K562 (cell line): ENCODE data around the gene SCRN3. TPM values are rescaled to one million over a fixed set of nuclear protein-coding genes. Genes with fewer than 3 reads are reported as not detected.
A peak's percentile ranks its signal among the peaks of the same experiment; 100 is the strongest.

Experiments used
- BACH1 ChIP-seq: fragments of 200-800 bp; sonication (Bioruptor generic); IDR thresholded peaks from 2 replicates; pipeline ENCODE4 v1.6.1; 2016; ENCODE audit warnings: missing genetic modification characterization, missing compliant biosample characterization
- EP300 ChIP-seq: IDR thresholded peaks from 2 replicates; pipeline ENCODE4 v1.6.1; 2012; ENCODE audit warnings: low read length, improper control_type of control experiment
- EWSR1 ChIP-seq: fragments of 450-650 bp; IDR thresholded peaks from 2 replicates; pipeline ENCODE4 v1.6.1; 2018; ENCODE audit warnings: borderline replicate concordance, mild to moderate bottlenecking, low read depth, moderate library complexity; ENCODE audit not compliant: partially characterized antibody
- HNRNPL ChIP-seq: fragments of 200-400 bp; formaldehyde crosslinking; IDR thresholded peaks from 2 replicates; pipeline ENCODE4 v1.6.1; 2017; ENCODE audit warnings: low read depth, mild to moderate bottlenecking, low read length
- MBD1 ChIP-seq: fragments of 250-450 bp; sonication (Bioruptor Pico); IDR thresholded peaks from 2 replicates; pipeline ENCODE4 v1.8.0; 2022; ENCODE audit warnings: inconsistent platforms
- MTF1 ChIP-seq: fragments of 250-450 bp; sonication (Bioruptor Pico); IDR thresholded peaks from 2 replicates; pipeline ENCODE4 v1.9.0; 2021; ENCODE audit warnings: moderate library complexity, mild to moderate bottlenecking, inconsistent platforms, borderline replicate concordance
- MXI1 ChIP-seq: IDR thresholded peaks from 2 replicates; pipeline ENCODE4 v1.6.1; 2011; ENCODE audit warnings: low read depth, mild to moderate bottlenecking, improper control_type of control experiment, low read length
- MYBL2 ChIP-seq, 2 experiments: fragments of 450-650 bp in 1 of 2; sonication (generic) in 1 of 2; formaldehyde crosslinking in 1 of 2; IDR thresholded peaks; 2 replicates each; pipeline versions ENCODE4 v1.6.1 to v1.8.1; 2017 to 2022; ENCODE audit warnings: borderline replicate concordance in 1 of 2, inconsistent platforms in 1 of 2, low read depth in 1 of 2, mild to moderate bottlenecking in 1 of 2, missing genetic modification reagents in 1 of 2, moderate library complexity in 1 of 2
- PHF21A ChIP-seq: fragments of 450-650 bp; IDR thresholded peaks from 2 replicates; pipeline ENCODE4 v1.6.1; 2017; ENCODE audit warnings: low read depth, borderline replicate concordance
- SAFB2 ChIP-seq: fragments of 200-400 bp; formaldehyde crosslinking; IDR thresholded peaks from 2 replicates; pipeline ENCODE4 v1.6.1; 2018; ENCODE audit warnings: borderline replicate concordance, low read length, low read depth, moderate library complexity; ENCODE audit not compliant: severe bottlenecking
- SREBF1 ChIP-seq: fragments of 150-350 bp; IDR thresholded peaks from 2 replicates; pipeline ENCODE4 v1.6.1; 2014; ENCODE audit warnings: antibody characterized with exemption, low read depth, low read length, borderline replicate concordance
- TSC22D4 ChIP-seq: fragments of 450-650 bp; IDR thresholded peaks from 2 replicates; pipeline ENCODE4 v1.6.1; 2016; ENCODE audit warnings: missing genetic modification characterization, missing biosample characterization, control low read depth
- ZBTB9 ChIP-seq: fragments of 450-650 bp; formaldehyde crosslinking; IDR thresholded peaks from 2 replicates; pipeline ENCODE4 v1.4.0; 2020; ENCODE audit warnings: mild to moderate bottlenecking, moderate library complexity
- ZFP36 ChIP-seq: fragments of 150-350 bp; IDR thresholded peaks from 2 replicates; pipeline ENCODE4 v1.6.1; 2018; ENCODE audit warnings: low read length, low read depth; ENCODE audit not compliant: partially characterized antibody
- ZKSCAN3 ChIP-seq: fragments of 250-450 bp; sonication (Bioruptor Pico); IDR thresholded peaks from 2 replicates; pipeline ENCODE4 v1.4.0; 2020
- ZNF24 ChIP-seq: fragments of 450-650 bp; IDR thresholded peaks from 2 replicates; pipeline ENCODE4 v1.6.1; 2016
- ZNF436 ChIP-seq: fragments of 250-450, 450-650 bp; sonication (Bioruptor Pico); formaldehyde crosslinking; IDR thresholded peaks from 2 replicates; pipeline ENCODE4 v1.7.0; 2020; ENCODE audit warnings: mild to moderate bottlenecking
- ZNF655 ChIP-seq: fragments of 250-450 bp; sonication (Bioruptor Pico); IDR thresholded peaks from 2 replicates; pipeline ENCODE4 v1.5.0; 2021
- polyA plus RNA-seq, 8 experiments: library from polyadenylated mRNA; depleted of rRNA in 4 of 8; stranded (reverse) in 5 of 8; unstranded in 3 of 8; fragments of >200 nt; fragmentation: Nextera tagmentation in 2 of 8; fragmentation: Illumina TruSeq in 1 of 8; extraction: Ambion mirVana in 2 of 8; extraction: Trizol in 1 of 8; gene quantifications; 2 replicates each; pipeline versions ENCODE4 v1.2.1 to v1.2.3, GENCODE V29; 2011 to 2014; ENCODE audit warnings: inconsistent platforms in 1 of 8, missing spikeins in 1 of 8
- total RNA-seq, 7 experiments: library from RNA; depleted of rRNA in 6 of 7; stranded (reverse); fragments of >200 nt in 6 of 7; fragmentation: Illumina TruSeq in 2 of 7; extraction: Trizol in 2 of 7; gene quantifications; 2 replicates each; pipeline versions ENCODE4 v1.2.1 to v1.2.3, GENCODE V29; 2011 to 2021; ENCODE audit warnings: low replicate concordance in 1 of 7
- TF ChIP-seq, protein P1 (sequence below): fragments of 250-450 bp; sonication (Bioruptor Pico); IDR thresholded peaks from 2 replicates; pipeline ENCODE4 v1.8.0; 2021; ENCODE audit warnings: borderline replicate concordance, mild to moderate bottlenecking, moderate library complexity; ENCODE audit not compliant: poor library complexity, severe bottlenecking
- TF ChIP-seq, protein P2 (sequence below): IDR thresholded peaks from 3 replicates; pipeline ENCODE4 v1.6.1; 2011; ENCODE audit warnings: borderline replicate concordance, mild to moderate bottlenecking, moderate library complexity; ENCODE audit not compliant: insufficient read length; ENCODE audit errors: extremely low read depth

SCRN3 gene
- total and polyA plus RNA-seq, 9 of the 15 experiments (the other 6 are each of a cell fraction or from before 2014, with no cell fraction given), result 7.7 to 21.8 (median 20.0) TPM

- TF ChIP-seq ZNF655 (CRISPR knock-in tag), result no peak
- no peak for TF ChIP-seq SAFB2
- TF ChIP-seq HNRNPL, result no peak
- no peak for TF ChIP-seq ZNF24
- TF ChIP-seq PHF21A, result no peak
- no peak for TF ChIP-seq ZNF436 (CRISPR knock-in tag)
- no peak for TF ChIP-seq MXI1
- no peak for TF ChIP-seq ZFP36
- TF ChIP-seq, protein P1, sequence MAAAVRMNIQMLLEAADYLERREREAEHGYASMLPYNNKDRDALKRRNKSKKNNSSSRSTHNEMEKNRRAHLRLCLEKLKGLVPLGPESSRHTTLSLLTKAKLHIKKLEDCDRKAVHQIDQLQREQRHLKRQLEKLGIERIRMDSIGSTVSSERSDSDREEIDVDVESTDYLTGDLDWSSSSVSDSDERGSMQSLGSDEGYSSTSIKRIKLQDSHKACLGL (CRISPR knock-in tag), result no peak
- TF ChIP-seq BACH1 (tag), result no peak
- no peak for TF ChIP-seq MBD1
- TF ChIP-seq EP300, result 0 out of 2 replicates have a peak, but pooled peaks have one; percentile 25
- TF ChIP-seq SREBF1, result no peak
- no peak for TF ChIP-seq TSC22D4 (tag)
- no peak for TF ChIP-seq ZKSCAN3 (CRISPR knock-in tag)
- TF ChIP-seq MYBL2 (IDR thresholded peaks at IDR 0.05; ENCODE audit: low read depth), result no peak
- TF ChIP-seq MYBL2 (CRISPR knock-in tag; IDR thresholded peaks at IDR 0.05; ENCODE audit: borderline replicate concordance), result no peak
- TF ChIP-seq, protein P2, sequence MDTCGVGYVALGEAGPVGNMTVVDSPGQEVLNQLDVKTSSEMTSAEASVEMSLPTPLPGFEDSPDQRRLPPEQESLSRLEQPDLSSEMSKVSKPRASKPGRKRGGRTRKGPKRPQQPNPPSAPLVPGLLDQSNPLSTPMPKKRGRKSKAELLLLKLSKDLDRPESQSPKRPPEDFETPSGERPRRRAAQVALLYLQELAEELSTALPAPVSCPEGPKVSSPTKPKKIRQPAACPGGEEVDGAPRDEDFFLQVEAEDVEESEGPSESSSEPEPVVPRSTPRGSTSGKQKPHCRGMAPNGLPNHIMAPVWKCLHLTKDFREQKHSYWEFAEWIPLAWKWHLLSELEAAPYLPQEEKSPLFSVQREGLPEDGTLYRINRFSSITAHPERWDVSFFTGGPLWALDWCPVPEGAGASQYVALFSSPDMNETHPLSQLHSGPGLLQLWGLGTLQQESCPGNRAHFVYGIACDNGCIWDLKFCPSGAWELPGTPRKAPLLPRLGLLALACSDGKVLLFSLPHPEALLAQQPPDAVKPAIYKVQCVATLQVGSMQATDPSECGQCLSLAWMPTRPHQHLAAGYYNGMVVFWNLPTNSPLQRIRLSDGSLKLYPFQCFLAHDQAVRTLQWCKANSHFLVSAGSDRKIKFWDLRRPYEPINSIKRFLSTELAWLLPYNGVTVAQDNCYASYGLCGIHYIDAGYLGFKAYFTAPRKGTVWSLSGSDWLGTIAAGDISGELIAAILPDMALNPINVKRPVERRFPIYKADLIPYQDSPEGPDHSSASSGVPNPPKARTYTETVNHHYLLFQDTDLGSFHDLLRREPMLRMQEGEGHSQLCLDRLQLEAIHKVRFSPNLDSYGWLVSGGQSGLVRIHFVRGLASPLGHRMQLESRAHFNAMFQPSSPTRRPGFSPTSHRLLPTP, result no peak
- TF ChIP-seq MTF1 (CRISPR knock-in tag), result no peak
- TF ChIP-seq ZBTB9, result no peak
- TF ChIP-seq EWSR1, result no peak
These were observed 44.8 kb upstream of the SCRN3 start (continued) for GRCh38 chr2:174350593-174351181.
